ENCODE results near the gene GTF2IRD1. TPM values are rescaled to one million over a fixed set of nuclear protein-coding genes. Genes with fewer than 3 reads are reported as not detected.
A peak's percentile ranks its signal among the peaks of the same experiment; 100 is the strongest.
"Not testable (repeated sequence)": the region's sequence is repeated elsewhere in the genome, so short reads cannot be mapped to it uniquely, and the experiment has no call there.

GTF2IRD1 gene
- total RNA-seq = 1.4 and 2.7 TPM in 2 replicates

GRCh38 chr7:74453322-74454011, at the start of gene GTF2IRD1:
GTF2IRD1 (plus strand) TSS chr7:74453906; CDS start chr7:74508081, 54,175 bp downstream.
- H3K9me3 Mint-ChIP-seq = no peaks in the 10 kb centered on the region
- H3K27ac Mint-ChIP-seq = peak within 1 kb of the TSS; percentile 88
- intact Hi-C loops (cut with micrococcal nuclease) = loop anchor here (2.0 to 5.0 kb wide), 2 partner anchors 203 to 371 kb away; partner anchors contain the start of genes GTF2I and LIMK1
- H3K36me3 Mint-ChIP-seq (ENCODE audit: low read depth) = no peaks in the 10 kb centered on the region
- H3K4me3 Mint-ChIP-seq = peak within 1 kb of the TSS; percentile 81
- H3K4me1 Mint-ChIP-seq = peaks cover 13% of the 10 kb centered on the region
- peaks cover 21% of the 10 kb centered on the region for H3K27me3 Mint-ChIP-seq
- DNase-seq = peak; percentile 81

GRCh38 chr7:74404388-74404700, 49.4 kb upstream of the GTF2IRD1 start:
- Mint-ChIP-seq H3K27ac (no peak overlapping the region), H3K27me3 (no peaks in the 10 kb centered on the region), H3K36me3 (ENCODE audit: low read depth) (no peaks in the 10 kb centered on the region), H3K4me1 (peaks cover 2% of the 10 kb centered on the region), H3K4me3 (no peak overlapping the region), H3K9me3 (no peaks in the 10 kb centered on the region)
- no peak for DNase-seq
- intact Hi-C loops (cut with micrococcal nuclease) = no loop called here

- no peak for DNase-seq
- Mint-ChIP-seq H3K4me1 (peaks cover 4% of the 10 kb centered on the region), H3K36me3 (ENCODE audit: low read depth) (no peaks in the 10 kb centered on the region), H3K27me3 (no peaks in the 10 kb centered on the region), H3K27ac (no peak overlapping the region), H3K9me3 (no peaks in the 10 kb centered on the region), H3K4me3 (no peak overlapping the region)
- intact Hi-C loops (cut with micrococcal nuclease) = no loop called here
Observed at GRCh38 chr7:74404741-74405140, 49.0 kb upstream of the GTF2IRD1 start.

- intact Hi-C loops (cut with micrococcal nuclease) = no loop called here
- Mint-ChIP-seq H3K4me3 (no peak overlapping the region), H3K27me3 (no peaks in the 10 kb centered on the region), H3K36me3 (ENCODE audit: low read depth) (no peaks in the 10 kb centered on the region), H3K27ac (no peak overlapping the region), H3K9me3 (no peaks in the 10 kb centered on the region), H3K4me1 (peaks cover 5% of the 10 kb centered on the region)
- DNase-seq = no peak
Observed at GRCh38 chr7:74405191-74405898, 48.4 kb upstream of the GTF2IRD1 start.

GRCh38 chr7:74405899-74406512, 47.7 kb upstream of the GTF2IRD1 start:
- intact Hi-C loops (cut with micrococcal nuclease) = no loop called here
- Mint-ChIP-seq H3K27me3 (peaks cover 3% of the 10 kb centered on the region), H3K27ac (no peak overlapping the region), H3K9me3 (no peaks in the 10 kb centered on the region), H3K36me3 (ENCODE audit: low read depth) (no peaks in the 10 kb centered on the region), H3K4me1 (peaks cover 5% of the 10 kb centered on the region), H3K4me3 (no peak overlapping the region)
- no peak for DNase-seq

- H3K4me1 Mint-ChIP-seq = peaks cover 3% of the 10 kb centered on the region
- intact Hi-C loops (cut with micrococcal nuclease) = no loop called here
Observed at GRCh38 chr7:74407958-74408357, 45.7 kb upstream of the GTF2IRD1 start.

GRCh38 chr7:74409571-74409970, 44.1 kb upstream of the GTF2IRD1 start:
- DNase-seq = no peak
- H3K9me3 Mint-ChIP-seq = no peaks in the 10 kb centered on the region
- H3K27me3 Mint-ChIP-seq = peaks cover 3% of the 10 kb centered on the region
- no peaks in the 10 kb centered on the region for H3K36me3 Mint-ChIP-seq (ENCODE audit: low read depth)
- no peak overlapping the region for H3K4me3 Mint-ChIP-seq
- peaks cover 3% of the 10 kb centered on the region for H3K4me1 Mint-ChIP-seq
- H3K27ac Mint-ChIP-seq = no peak overlapping the region
- intact Hi-C loops (cut with micrococcal nuclease) = no loop called here

More at GRCh38 chr7:74407958-74408357, 45.7 kb upstream of the GTF2IRD1 start:
- no peak for DNase-seq
- Mint-ChIP-seq H3K36me3 (ENCODE audit: low read depth) (no peaks in the 10 kb centered on the region), H3K4me3 (no peak overlapping the region), H3K27me3 (peaks cover 3% of the 10 kb centered on the region), H3K9me3 (no peaks in the 10 kb centered on the region), H3K27ac (no peak overlapping the region)

GRCh38 chr7:74410772-74411171, 42.9 kb upstream of the GTF2IRD1 start:
- no peak overlapping the region for H3K4me3 Mint-ChIP-seq
- H3K27ac Mint-ChIP-seq = no peak overlapping the region
- DNase-seq = no peak
- H3K9me3 Mint-ChIP-seq = no peaks in the 10 kb centered on the region
- peaks cover 3% of the 10 kb centered on the region for H3K4me1 Mint-ChIP-seq
- no peaks in the 10 kb centered on the region for H3K36me3 Mint-ChIP-seq (ENCODE audit: low read depth)
- intact Hi-C loops (cut with micrococcal nuclease) = loop anchor here (10.0 kb wide), 1 partner anchor 454 kb away; no protein-coding TSS in a partner anchor
- H3K27me3 Mint-ChIP-seq = peaks cover 3% of the 10 kb centered on the region

- DNase-seq; H3K4me3 Mint-ChIP-seq; H3K36me3 Mint-ChIP-seq (ENCODE audit: low read depth); H3K4me1 Mint-ChIP-seq; H3K9me3 Mint-ChIP-seq; H3K27me3 Mint-ChIP-seq; H3K27ac Mint-ChIP-seq: not testable (repeated sequence)
- intact Hi-C loops (cut with micrococcal nuclease) = loop anchor here (10.0 kb wide), 1 partner anchor 453 kb away; no protein-coding TSS in a partner anchor
Observed at GRCh38 chr7:74411571-74411970, 42.1 kb upstream of the GTF2IRD1 start.

- H3K4me3 Mint-ChIP-seq = no peak overlapping the region
- peaks cover 3% of the 10 kb centered on the region for H3K4me1 Mint-ChIP-seq
- H3K9me3 Mint-ChIP-seq = no peaks in the 10 kb centered on the region
- H3K36me3 Mint-ChIP-seq (ENCODE audit: low read depth) = no peaks in the 10 kb centered on the region
- H3K27ac Mint-ChIP-seq = no peak overlapping the region
- intact Hi-C loops (cut with micrococcal nuclease) = loop anchor here (10.0 kb wide), 1 partner anchor 453 kb away; no protein-coding TSS in a partner anchor
- no peak for DNase-seq
- H3K27me3 Mint-ChIP-seq = peaks cover 3% of the 10 kb centered on the region
Observed at GRCh38 chr7:74412056-74412455, 41.6 kb upstream of the GTF2IRD1 start.

GRCh38 chr7:74412603-74413002, 41.1 kb upstream of the GTF2IRD1 start:
- Mint-ChIP-seq H3K27me3 (peaks cover 3% of the 10 kb centered on the region), H3K4me1 (peaks cover 3% of the 10 kb centered on the region), H3K27ac (no peak overlapping the region), H3K36me3 (ENCODE audit: low read depth) (no peaks in the 10 kb centered on the region), H3K4me3 (no peak overlapping the region), H3K9me3 (no peaks in the 10 kb centered on the region)
- intact Hi-C loops (cut with micrococcal nuclease) = loop anchor here (10.0 kb wide), 1 partner anchor 452 kb away; no protein-coding TSS in a partner anchor
- DNase-seq = no peak

- H3K9me3 Mint-ChIP-seq; H3K27me3 Mint-ChIP-seq; H3K4me1 Mint-ChIP-seq; H3K4me3 Mint-ChIP-seq; H3K27ac Mint-ChIP-seq; H3K36me3 Mint-ChIP-seq (ENCODE audit: low read depth); DNase-seq: not testable (repeated sequence)
- intact Hi-C loops (cut with micrococcal nuclease) = loop anchor here (10.0 kb wide), 1 partner anchor 450 kb away; no protein-coding TSS in a partner anchor
Observed at GRCh38 chr7:74414595-74415333, 38.9 kb upstream of the GTF2IRD1 start.

- no peaks in the 10 kb centered on the region for H3K36me3 Mint-ChIP-seq (ENCODE audit: low read depth)
- intact Hi-C loops (cut with micrococcal nuclease) = loop anchor here (2.0 to 10.0 kb wide), 2 partner anchors 149 to 447 kb away; no protein-coding TSS in a partner anchor
- DNase-seq = peak; percentile 87
- H3K27me3 Mint-ChIP-seq = no peaks in the 10 kb centered on the region
- no peaks in the 10 kb centered on the region for H3K9me3 Mint-ChIP-seq
- no peak overlapping the region for H3K27ac Mint-ChIP-seq
- no peaks in the 10 kb centered on the region for H3K4me1 Mint-ChIP-seq
- no peak overlapping the region for H3K4me3 Mint-ChIP-seq
Observed at GRCh38 chr7:74417419-74417971, 36.2 kb upstream of the GTF2IRD1 start.

Measured in activated CD4-positive, alpha-beta T cell treated with anti-CD3 and anti-CD28 coated beads, Interleukin-2, amount 10 ng/mL, durations not matched to agents 24 days and 14 days (primary cell).